ENCODE data around the gene CARD8.

The CARD8 gene

DNA sequence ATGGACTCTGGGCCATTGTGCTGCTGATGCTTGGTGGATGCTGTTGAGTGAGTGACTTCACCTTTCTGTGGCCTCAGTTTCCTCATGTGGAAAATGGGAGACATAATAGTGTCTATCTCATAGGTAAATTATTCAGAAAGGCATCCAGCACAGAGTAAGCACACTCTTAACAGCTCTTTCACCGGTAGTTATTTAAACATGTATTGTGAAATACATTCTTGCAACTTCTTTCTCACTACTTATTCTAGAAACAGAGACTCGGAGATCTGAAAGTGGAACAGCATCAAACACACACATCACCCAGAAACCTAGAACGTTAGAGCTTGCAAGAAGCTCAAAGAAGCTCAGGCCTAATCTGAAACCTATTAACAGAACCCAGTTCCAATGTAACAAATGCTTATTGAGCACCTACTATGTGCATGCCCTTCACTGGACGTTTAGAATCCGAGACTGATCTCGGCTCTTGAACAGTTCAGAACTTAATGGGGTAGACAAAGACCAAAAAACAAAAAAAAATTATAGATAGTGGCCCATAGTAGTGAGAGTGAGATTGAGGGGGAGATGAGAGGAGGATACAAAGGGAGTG lies 81.2 kb downstream of the CARD8 start:
- no peak for DNase-seq (ENCODE audit: low read depth, low spot score)

DNA sequence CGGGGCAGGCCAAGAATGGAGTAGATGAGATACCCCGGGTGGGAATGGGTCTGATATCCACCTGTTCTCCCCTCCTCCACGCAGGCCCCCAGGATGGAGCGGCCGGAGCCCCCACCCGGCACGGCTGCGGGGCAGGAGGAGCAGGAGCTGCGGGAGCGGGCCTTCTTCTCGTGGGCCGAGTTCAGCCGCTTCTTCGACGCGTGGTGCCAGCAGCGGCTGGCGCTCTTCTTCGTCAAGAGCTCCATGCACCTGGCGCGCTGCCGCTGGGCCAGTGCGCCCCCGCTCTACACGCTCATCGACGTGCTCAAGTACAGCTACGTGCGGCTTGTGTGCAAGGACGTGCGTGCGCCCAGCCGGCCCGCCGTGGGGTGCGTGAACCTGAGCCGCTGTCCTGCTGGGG lies 84.0 kb downstream of the CARD8 start:
- DNase-seq (ENCODE audit: low read depth, low spot score), result no peak

DNA sequence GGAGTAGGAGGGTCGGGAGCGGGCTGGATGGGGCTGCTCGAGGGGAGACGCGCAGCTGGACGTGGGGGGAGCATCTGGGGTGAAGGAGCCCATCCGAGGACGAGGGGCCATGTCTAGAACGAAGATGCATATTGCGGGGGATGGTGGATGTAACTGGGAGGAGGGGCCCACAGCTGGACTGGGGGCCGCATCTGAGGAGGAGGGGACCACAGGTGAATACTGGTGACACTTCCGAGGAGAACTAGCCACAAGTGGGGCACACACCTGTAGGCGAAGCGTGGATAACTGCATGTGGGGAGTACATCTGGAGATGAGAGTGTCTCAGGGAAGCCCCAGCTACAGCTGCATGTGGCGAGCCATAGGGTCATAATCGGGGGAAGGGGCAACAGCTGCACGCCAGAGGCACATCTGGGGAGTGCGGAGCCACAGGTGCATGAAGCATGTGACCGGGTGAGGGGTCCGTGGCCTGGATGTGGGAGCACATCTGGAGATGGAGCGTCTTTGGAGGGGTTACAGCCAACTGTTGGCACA lies 84.8 kb downstream of the CARD8 start:
- no peak for DNase-seq (ENCODE audit: low read depth, low spot score)

DNA sequence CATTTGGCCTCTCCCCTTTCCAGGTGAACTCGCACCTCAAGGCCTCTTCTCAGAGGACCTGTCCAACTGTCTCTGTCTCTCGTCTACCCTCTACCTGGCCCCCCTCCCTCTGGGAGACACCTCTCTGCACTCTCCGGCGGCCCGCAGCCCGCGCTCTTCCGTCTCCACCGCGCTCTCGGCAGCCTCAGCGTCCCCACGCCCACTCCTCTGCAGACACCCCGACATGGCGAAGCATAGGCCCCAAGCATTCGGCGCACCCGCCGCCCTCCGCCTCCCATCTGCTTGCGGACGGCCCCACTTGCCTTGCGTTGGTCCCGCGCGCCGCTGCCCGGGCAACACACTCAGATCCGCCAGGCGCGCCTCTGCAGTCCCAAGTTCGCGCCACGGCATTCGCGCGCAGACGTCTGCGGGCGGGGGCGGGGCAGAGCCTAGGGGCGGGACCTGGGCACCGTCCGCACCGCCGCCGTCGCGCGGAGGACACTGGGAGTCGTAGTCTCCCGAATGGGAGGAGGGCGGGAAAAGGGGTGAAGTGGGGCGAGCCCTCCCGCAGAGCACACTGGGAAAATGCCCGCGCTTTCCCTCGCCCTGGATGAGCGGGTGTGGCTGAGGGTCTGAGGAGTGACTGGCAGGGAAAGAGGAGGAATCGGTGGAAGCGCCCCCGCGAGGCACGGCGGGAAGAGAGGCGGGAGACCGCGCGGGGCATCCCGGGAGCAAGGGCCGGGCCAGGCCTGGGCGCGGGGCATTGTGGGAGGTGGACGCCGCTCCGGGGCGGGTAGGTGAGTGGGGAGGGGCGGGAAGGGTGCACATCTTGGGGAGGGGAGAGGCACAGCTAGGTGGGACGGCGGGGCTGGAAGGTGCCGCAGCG lies 85.5 kb downstream of the CARD8 start, which contains the start of the genes LIG1 and ZSWIM9:
Gene LIG1, minus strand, starts transcription at position 406 of the 865 bp plus-strand sequence. CDS start 4,778 bp downstream, outside the sequence.
Gene ZSWIM9, plus strand, starts transcription at position 742 of the 865 bp plus-strand sequence. CDS start 1,123 bp downstream, outside the sequence.
- DNase-seq (ENCODE audit: low read depth, low spot score), result peak; percentile 98

DNA sequence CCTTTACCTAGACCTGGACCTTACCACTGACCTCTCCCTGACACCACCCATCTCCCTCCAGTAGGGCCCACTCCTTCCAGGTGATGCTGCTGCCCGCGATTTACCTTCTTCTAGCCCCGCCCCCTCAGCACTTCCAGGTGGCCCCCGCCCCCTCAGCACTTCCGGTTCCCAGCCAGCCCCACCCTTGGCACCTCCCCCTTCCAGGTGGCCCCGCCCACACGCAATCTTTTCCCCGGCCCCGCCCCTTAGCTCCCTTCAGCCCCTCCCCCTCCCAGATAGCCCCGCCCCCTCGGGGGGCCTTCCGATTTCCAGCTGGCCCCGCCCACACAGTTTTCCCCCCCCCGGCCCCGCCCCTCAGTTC lies 86.2 kb downstream of the CARD8 start:
- DNase-seq (ENCODE audit: low read depth, low spot score), result peak; percentile 78

DNA sequence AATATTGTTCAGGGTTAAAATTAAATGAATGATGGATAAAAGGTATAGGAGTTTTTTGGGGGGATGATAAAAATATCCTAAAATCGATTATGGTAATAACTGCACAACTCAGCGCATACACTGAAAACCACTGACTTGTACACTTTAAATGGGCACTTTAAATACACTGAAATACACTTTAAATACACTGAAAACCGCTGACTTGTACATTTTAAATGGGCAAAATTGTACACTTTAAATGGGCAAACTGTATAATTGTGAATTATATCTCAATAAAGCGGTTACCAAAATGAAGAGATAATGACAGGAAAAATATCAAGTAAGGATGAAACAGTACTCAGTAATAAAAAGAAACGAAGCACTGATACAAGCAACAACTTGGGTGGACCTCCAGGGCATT lies 87.0 kb downstream of the CARD8 start:
- DNase-seq (ENCODE audit: low read depth, low spot score), result no peak

DNA sequence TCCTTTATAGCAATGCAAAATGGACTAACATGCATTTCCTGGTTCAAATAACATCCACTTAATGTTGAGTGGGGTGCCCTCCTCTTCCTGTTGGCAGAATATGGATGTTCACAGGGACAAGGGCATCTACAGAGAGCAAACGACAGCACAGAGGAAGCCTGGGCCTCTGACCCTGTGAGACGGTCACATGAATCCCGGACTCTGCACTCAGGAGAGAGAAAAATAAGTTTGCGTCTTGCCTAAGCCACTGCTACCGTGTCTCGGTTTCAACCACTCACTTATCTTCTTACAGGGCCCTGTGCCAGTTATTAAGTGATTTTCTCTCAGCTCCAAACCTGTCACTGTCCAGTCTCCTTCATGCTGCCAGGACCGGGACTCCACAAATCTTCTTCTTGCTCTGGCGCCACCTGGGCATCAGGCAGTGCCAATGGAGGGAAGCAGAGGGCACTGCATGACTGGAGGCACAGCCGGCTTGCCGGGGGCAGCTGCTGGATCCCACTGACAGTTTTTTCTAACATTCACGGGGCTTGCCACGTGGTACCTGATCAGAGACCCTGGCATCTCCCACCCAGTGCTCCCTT lies 97.4 kb downstream of the CARD8 start:
- DNase-seq (ENCODE audit: low read depth, low spot score), result no peak
